MM.1S (cell line): ENCODE data around the gene BBS12.

Source experiments
- EZH2 ChIP-seq: fragments of 300-600 bp; sonication (generic); optimal IDR thresholded peaks from 2 replicates; pipeline ENCODE3; 2017; ENCODE audit warnings: low read depth, mild to moderate bottlenecking, antibody characterized with exemption, low read length, mixed read lengths
- EZH2phosphoT487 ChIP-seq: fragments of 300-600 bp; sonication (generic); IDR thresholded peaks from 2 replicates; pipeline ENCODE4 v1.6.1; 2018; ENCODE audit warnings: antibody characterized with exemption, low read length
- TF ChIP-seq, protein P1 (sequence below): fragments of 300-600 bp; sonication (generic); IDR thresholded peaks from 2 replicates; pipeline ENCODE4 v1.5.1; 2016; ENCODE audit warnings: antibody characterized with exemption, low read length, mixed read lengths

DNA sequence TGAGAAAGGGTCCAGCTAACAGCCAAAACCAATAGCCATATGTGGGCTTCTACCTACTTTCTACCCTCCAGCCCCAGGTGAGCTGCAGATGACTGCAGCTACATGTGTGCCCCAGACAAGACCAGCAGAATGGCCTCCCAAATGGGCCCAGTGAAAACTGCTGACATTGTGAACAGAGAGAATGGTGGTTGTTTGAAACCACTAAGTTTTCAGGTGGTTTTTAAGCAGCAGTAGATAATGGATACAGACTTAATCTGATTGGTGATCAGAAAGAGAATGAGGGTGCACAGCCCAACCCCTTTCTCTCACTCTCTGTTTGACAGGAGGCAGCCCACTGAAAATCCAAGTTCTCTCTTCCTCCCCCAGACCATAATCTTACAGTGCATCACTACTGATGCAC is 42.5 kb upstream of the BBS12 start:
- TF ChIP-seq, protein P1, sequence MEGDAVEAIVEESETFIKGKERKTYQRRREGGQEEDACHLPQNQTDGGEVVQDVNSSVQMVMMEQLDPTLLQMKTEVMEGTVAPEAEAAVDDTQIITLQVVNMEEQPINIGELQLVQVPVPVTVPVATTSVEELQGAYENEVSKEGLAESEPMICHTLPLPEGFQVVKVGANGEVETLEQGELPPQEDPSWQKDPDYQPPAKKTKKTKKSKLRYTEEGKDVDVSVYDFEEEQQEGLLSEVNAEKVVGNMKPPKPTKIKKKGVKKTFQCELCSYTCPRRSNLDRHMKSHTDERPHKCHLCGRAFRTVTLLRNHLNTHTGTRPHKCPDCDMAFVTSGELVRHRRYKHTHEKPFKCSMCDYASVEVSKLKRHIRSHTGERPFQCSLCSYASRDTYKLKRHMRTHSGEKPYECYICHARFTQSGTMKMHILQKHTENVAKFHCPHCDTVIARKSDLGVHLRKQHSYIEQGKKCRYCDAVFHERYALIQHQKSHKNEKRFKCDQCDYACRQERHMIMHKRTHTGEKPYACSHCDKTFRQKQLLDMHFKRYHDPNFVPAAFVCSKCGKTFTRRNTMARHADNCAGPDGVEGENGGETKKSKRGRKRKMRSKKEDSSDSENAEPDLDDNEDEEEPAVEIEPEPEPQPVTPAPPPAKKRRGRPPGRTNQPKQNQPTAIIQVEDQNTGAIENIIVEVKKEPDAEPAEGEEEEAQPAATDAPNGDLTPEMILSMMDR, result no peak
- TF ChIP-seq EZH2, result no peak
- no peak for TF ChIP-seq EZH2phosphoT487
